Neural cell (in vitro differentiated cells): ENCODE results near the gene SLC17A2.

Experiments
- CTCF ChIP-seq: fragments of 450-650 bp; IDR thresholded peaks from 2 replicates; pipeline ENCODE4 v1.5.1; 2014; ENCODE audit warnings: antibody characterized with exemption, mild to moderate bottlenecking, moderate library complexity; ENCODE audit not compliant: poor library complexity, severe bottlenecking
- EZH2 ChIP-seq: fragments of 200-600, 300-800 bp; shearing (Covaris generic), sonication (generic); IDR thresholded peaks from 2 replicates; pipeline ENCODE4 v1.6.1; 2014; ENCODE audit warnings: antibody characterized with exemption, low read length, borderline replicate concordance, mild to moderate bottlenecking; ENCODE audit not compliant: insufficient read depth, poor library complexity, severe bottlenecking
- REST ChIP-seq: IDR thresholded peaks from 2 replicates; pipeline ENCODE4 v1.6.1; 2012; ENCODE audit warnings: borderline replicate concordance

- TF ChIP-seq CTCF = no peak
- no peak for TF ChIP-seq EZH2
- no peak for TF ChIP-seq REST
Observed at GRCh38 chr6:25874118-25874517, 56.4 kb downstream of the SLC17A2 start, which contains the start of gene SLC17A3.
